ENCODE measurements around the gene TBC1D5. TPM values are rescaled to one million over a fixed set of nuclear protein-coding genes. Genes with fewer than 3 reads are reported as not detected.

The TBC1D5 gene
- total RNA-seq, 1 experiment from 2014 or later, result 26.1 TPM

DNA sequence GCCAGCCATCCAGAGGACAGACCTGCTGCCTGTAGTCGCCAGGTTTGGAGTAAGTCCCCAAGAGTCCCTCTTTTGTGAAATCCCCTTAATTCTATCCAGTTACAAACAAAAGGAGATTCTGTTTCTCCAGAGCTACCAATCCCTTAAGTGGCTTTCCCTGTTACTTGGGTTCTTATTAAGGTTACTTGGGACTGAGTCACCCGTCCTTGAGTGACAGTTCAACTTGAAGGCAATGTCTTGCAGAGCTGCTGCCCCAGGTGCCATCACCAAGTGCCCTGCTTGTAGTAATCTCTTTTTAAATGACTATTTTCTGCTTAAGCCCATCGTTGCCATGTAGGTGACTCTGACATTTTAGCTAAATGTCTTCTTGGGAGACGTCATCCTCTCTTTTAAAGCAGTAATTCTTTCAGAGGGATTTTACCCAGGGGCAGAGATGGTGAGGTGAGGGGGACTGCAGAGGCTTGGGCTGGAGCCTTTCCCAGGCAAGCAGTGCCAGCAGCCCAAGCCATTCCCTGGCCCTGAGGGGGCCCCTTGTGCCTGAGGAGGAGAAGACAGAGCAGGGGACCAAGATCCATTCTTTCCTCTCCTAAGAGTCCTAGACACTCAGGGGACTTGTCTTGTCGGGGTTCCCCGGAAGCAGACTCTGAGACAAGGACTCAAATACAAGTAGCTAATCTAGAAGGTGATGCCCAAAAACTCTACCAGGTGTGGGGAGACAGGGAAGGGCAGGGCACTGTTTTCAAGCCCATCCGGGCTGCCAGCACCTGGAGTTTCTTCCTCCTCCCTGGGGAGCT is 604.0 kb downstream of the TBC1D5 start:
- TF ChIP-seq MYBL2 (CRISPR knock-in tag; IDR thresholded peaks at IDR 0.05) (no peak), IRF2 (CRISPR knock-in tag; IDR thresholded peaks at IDR 0.05; ENCODE audit: borderline replicate concordance, low read depth) (no peak), E2F5 (CRISPR knock-in tag; IDR thresholded peaks at IDR 0.05) (no peak), FOXP4 (CRISPR knock-in tag; IDR thresholded peaks at IDR 0.05) (no peak), USF2 (CRISPR knock-in tag; IDR thresholded peaks at IDR 0.05) (no peak), SMAD3 (CRISPR knock-in tag; IDR thresholded peaks at IDR 0.05; ENCODE audit: borderline replicate concordance) (no peak), GRHL2 (CRISPR knock-in tag; IDR thresholded peaks at IDR 0.05; ENCODE audit: insufficient replicate concordance, severe bottlenecking) (no peak), MAX (CRISPR knock-in tag; IDR thresholded peaks at IDR 0.05) (no peak), HMGXB4 (CRISPR knock-in tag; IDR thresholded peaks at IDR 0.05) (no peak), KAT7 (CRISPR knock-in tag; IDR thresholded peaks at IDR 0.05; ENCODE audit: borderline replicate concordance) (no peak), NR3C1 (CRISPR knock-in tag; conservative IDR thresholded peaks at IDR 0.05; ENCODE audit: low read depth) (no peak), PRRX2 (CRISPR knock-in tag; IDR thresholded peaks at IDR 0.05) (no peak), ATF3 (CRISPR knock-in tag; conservative IDR thresholded peaks at IDR 0.05) (no peak), RORB (CRISPR knock-in tag; IDR thresholded peaks at IDR 0.05) (no peak), ZNF425 (CRISPR knock-in tag; conservative IDR thresholded peaks at IDR 0.05) (no peak)
- TF ChIP-seq, protein P1, sequence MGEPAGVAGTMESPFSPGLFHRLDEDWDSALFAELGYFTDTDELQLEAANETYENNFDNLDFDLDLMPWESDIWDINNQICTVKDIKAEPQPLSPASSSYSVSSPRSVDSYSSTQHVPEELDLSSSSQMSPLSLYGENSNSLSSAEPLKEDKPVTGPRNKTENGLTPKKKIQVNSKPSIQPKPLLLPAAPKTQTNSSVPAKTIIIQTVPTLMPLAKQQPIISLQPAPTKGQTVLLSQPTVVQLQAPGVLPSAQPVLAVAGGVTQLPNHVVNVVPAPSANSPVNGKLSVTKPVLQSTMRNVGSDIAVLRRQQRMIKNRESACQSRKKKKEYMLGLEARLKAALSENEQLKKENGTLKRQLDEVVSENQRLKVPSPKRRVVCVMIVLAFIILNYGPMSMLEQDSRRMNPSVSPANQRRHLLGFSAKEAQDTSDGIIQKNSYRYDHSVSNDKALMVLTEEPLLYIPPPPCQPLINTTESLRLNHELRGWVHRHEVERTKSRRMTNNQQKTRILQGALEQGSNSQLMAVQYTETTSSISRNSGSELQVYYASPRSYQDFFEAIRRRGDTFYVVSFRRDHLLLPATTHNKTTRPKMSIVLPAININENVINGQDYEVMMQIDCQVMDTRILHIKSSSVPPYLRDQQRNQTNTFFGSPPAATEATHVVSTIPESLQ (CRISPR knock-in tag; IDR thresholded peaks at IDR 0.05), result no peak
- TF ChIP-seq, protein P2, sequence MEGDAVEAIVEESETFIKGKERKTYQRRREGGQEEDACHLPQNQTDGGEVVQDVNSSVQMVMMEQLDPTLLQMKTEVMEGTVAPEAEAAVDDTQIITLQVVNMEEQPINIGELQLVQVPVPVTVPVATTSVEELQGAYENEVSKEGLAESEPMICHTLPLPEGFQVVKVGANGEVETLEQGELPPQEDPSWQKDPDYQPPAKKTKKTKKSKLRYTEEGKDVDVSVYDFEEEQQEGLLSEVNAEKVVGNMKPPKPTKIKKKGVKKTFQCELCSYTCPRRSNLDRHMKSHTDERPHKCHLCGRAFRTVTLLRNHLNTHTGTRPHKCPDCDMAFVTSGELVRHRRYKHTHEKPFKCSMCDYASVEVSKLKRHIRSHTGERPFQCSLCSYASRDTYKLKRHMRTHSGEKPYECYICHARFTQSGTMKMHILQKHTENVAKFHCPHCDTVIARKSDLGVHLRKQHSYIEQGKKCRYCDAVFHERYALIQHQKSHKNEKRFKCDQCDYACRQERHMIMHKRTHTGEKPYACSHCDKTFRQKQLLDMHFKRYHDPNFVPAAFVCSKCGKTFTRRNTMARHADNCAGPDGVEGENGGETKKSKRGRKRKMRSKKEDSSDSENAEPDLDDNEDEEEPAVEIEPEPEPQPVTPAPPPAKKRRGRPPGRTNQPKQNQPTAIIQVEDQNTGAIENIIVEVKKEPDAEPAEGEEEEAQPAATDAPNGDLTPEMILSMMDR (IDR thresholded peaks at IDR 0.05), result no peak
- Mint-ChIP-seq H3K27me3 (ENCODE audit: low read depth) (peaks cover 4% of the 10 kb centered on the region; the same call in 1 of the 2 replicates), H3K27ac (no peak overlapping the region), H3K4me1 (peaks cover 8% of the 10 kb centered on the region), H3K36me3 (no peaks in the 10 kb centered on the region), H3K9me3 (peaks cover 29% of the 10 kb centered on the region), H3K4me3 (no peak overlapping the region)
- ATAC-seq (no peak), DNase-seq (ENCODE audit: low spot score) (no peak)
- CTCF ChIA-PET, result no interaction called here
- POLR2A ChIA-PET, result no interaction called here

All from WTC11 (cell line).